Heart right ventricle (tissue), 16 donors: ENCODE measurements around the gene FAM241B. TPM values are rescaled to one million over a fixed set of nuclear protein-coding genes. Genes with fewer than 3 reads are reported as not detected.

Experiments used
- ATAC-seq, 8 donors: fragments of 200-7000 bp; cut with Tn5 transposase; one replicate each; pipeline ENCODE4 v1.9.1; 2020; ENCODE audit warnings: mild to moderate bottlenecking in 8 of 8, moderate library complexity in 8 of 8, moderate number of reproducible peaks in 1 of 8
- DNase-seq, 2 donors: peaks; one replicate each; pipeline ENCODE4 v3.0.0-alpha.2; 2020
- H3K27ac ChIP-seq, 10 donors: fragments of 200-600 bp; sonication (generic) in 2 of 10; one replicate each; pipeline versions ENCODE4 v1.5.0 to v1.8.0; 2020 to 2022; ENCODE audit warnings: mild to moderate bottlenecking in 3 of 10
- H3K27me3 ChIP-seq, 7 donors: fragments of 200-600 bp; one replicate each; pipeline ENCODE4 v1.8.0; 2021 to 2022; ENCODE audit warnings: mild to moderate bottlenecking in 2 of 7
- H3K36me3 ChIP-seq, 9 donors: fragments of 200-600 bp; sonication (generic) in 1 of 9; one replicate each; pipeline versions ENCODE4 v1.5.0 to v1.8.0; 2020 to 2022; ENCODE audit warnings: mild to moderate bottlenecking in 2 of 9
- H3K4me1 ChIP-seq, 9 donors: fragments of 200-600 bp; sonication (generic) in 1 of 9; one replicate each; pipeline versions ENCODE4 v1.5.0 to v1.8.0; 2020 to 2022; ENCODE audit warnings: mild to moderate bottlenecking in 4 of 9
- H3K4me3 ChIP-seq, 10 donors: fragments of 200-600 bp; sonication (generic) in 2 of 10; one replicate each; pipeline versions ENCODE4 v1.5.0 to v1.8.0; 2020 to 2022; ENCODE audit warnings: mild to moderate bottlenecking in 7 of 10, moderate library complexity in 2 of 10
- H3K9me3 ChIP-seq, 11 donors: fragments of 200-600 bp in 10 of 11; sonication (generic) in 2 of 11; one replicate each; pipeline versions ENCODE4 v1.5.0 to v1.8.0; 2013 to 2022; ENCODE audit warnings: mild to moderate bottlenecking in 2 of 11, control low read depth in 1 of 11, moderate library complexity in 1 of 11
- WGBS, 2 donors: extraction: QIAGEN DNeasy Blood & Tissue Kit; methylation state at CpG; one replicate each; pipeline ENCODE4 v1.1.7; 2013; ENCODE audit warnings: inconsistent platforms in 1 of 2; 5-methylcytosine and 5-hydroxymethylcytosine counted together
- intact Hi-C, 10 donors: fragments of 100-400 bp; cut with DNase I; formaldehyde crosslinking; loops; one replicate each; pipeline versions ENCODE4 v1.11.1 to v1.14.2; 2022
- polyA plus RNA-seq, 2 donors: library from polyadenylated mRNA; stranded (reverse); fragments of 200-250 nt; gene quantifications; one replicate each; pipeline ENCODE4 v1.2.3, GENCODE V29; 2013
- total RNA-seq, 10 donors: library from RNA; stranded (reverse); fragmentation: NEBNext Ultra II Directional in 3 of 10; extraction: Animal tissue kit (Norgen Biotek cat#: 25700) in 3 of 10; gene quantifications; one replicate each; pipeline versions ENCODE4 v1.2.1 to v1.2.4, GENCODE V29; 2021 to 2023
- TF ChIP-seq, protein P1 (sequence below), 9 donors: fragments of 200-600 bp; sonication (generic) in 2 of 9; IDR thresholded peaks; one replicate each; pipeline versions ENCODE4 v1.5.0 to v1.8.0; 2021 to 2022; ENCODE audit warnings: antibody characterized with exemption in 9 of 9, mild to moderate bottlenecking in 5 of 9, moderate library complexity in 1 of 9
- donor health status: Arrhythmogenic right ventricular cardiomyopathy.
- donor health status: ischemic (EF 13 %, LVEDD 7.1; RV severe dilation, severe dysfunction).
- donor health status: healthy with polysubstance abuse.
- donor health status: DM: no; HTN: yes; CAD: no.
- donor health status: DM: no; HTN: no; CAD: no.
- donor health status: ischemic (EF 25% LVEDD 6.9; RV normal size, moderate dysfunction).
- donor health status: ischemic (EF 25% LVEDD 5.7; RV mildly dilated, moderate dysfunction).
- donor health status: healthy.
- donor health status: DM: yes; HTN: yes; CAD: no.
- donor health status: Ischemic cardiomyopathy.
- donor health status: ischemic (EF 35%, LVEDD 5.7; RV mildly dilated, moderate dysfunction).
- donor health status: nonischemic (EF 11% LVEDD 7.7; RV severe dilation, severe dysfunction).
- donor health status: DM: yes; HTN: yes; CAD: no.
- donor health status: PGD.
- donor health status: ischemic (EF 29% LVEDD 5.4; RV normal size, mild dysfunction).
- donor health status: nonischemic (EF 23%, LVEDD 6.1; RV moderate dilation, normal function).

FAM241B gene
- total and polyA plus RNA-seq, 12 donors: 1.4 to 9.0 (median 4.5) TPM

DNA sequence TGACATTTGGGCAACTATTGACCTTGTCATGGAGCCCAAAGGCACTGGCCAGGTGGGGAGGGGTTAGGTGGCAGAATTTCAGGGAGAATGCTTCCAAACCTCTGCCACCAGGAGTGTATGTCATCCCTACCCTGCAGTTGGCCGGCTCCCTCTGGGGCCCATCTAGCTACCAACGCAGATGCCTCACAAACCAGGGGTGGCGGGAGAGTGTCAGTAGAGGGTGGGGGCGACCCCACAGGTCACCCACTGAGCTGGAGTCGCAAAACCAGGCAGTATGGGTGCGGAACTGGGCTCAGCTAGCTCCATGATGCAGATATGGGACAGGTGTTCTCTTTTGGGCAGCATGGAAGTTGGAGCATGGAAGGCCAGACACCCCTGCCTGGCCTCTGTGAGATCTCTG is 51.4 kb downstream of the FAM241B start:
- H3K36me3 ChIP-seq: no peaks in the 10 kb centered on the region
- WGBS, 2 donors: 93 to 97% methylated on average over 6 of the region's 6 CpGs
- TF ChIP-seq, protein P1, sequence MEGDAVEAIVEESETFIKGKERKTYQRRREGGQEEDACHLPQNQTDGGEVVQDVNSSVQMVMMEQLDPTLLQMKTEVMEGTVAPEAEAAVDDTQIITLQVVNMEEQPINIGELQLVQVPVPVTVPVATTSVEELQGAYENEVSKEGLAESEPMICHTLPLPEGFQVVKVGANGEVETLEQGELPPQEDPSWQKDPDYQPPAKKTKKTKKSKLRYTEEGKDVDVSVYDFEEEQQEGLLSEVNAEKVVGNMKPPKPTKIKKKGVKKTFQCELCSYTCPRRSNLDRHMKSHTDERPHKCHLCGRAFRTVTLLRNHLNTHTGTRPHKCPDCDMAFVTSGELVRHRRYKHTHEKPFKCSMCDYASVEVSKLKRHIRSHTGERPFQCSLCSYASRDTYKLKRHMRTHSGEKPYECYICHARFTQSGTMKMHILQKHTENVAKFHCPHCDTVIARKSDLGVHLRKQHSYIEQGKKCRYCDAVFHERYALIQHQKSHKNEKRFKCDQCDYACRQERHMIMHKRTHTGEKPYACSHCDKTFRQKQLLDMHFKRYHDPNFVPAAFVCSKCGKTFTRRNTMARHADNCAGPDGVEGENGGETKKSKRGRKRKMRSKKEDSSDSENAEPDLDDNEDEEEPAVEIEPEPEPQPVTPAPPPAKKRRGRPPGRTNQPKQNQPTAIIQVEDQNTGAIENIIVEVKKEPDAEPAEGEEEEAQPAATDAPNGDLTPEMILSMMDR (IDR thresholded peaks at IDR 0.05): no peak
- intact Hi-C loops: no loop called here
- no peak for ATAC-seq
- H3K9me3 ChIP-seq: no peaks in the 10 kb centered on the region
- H3K4me1 ChIP-seq: peaks cover 6 to 31% (median 20%) of the 10 kb centered on the region in 9 donors
- H3K27me3 ChIP-seq: peaks cover 0 to 36% (median 16%) of the 10 kb centered on the region in 7 donors
- H3K27ac ChIP-seq: no peak overlapping the region
- no peak for DNase-seq
- H3K4me3 ChIP-seq: no peak overlapping the region

DNA sequence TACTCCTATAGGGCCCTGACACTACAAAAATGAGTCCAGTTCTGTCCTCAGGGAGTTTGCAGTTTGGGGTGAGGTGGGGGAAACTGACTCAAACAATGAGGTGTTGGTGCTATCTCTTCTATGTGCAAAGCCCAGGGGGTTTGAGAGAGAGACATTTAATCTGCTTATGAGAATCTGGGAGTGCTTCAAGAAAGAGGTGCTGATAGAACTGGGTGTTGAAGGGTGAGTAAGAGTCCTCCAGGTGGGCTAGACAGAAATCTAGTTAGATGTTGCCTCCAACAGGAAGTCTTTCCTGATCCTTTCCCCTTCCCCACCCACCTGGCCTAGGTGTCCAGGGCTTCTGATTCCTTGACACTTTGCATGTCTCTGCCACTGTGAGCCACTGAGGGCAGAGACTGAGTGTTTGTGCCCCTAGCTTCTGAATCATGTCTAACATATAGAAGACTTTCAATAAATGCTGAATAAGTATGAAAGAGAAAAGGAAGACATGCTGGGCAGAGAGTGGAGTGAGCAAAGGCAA is 53.0 kb downstream of the FAM241B start:
- H3K27me3 ChIP-seq: peaks cover 0 to 31% (median 10%) of the 10 kb centered on the region in 7 donors
- DNase-seq (no peak), ATAC-seq (no peak)
- no peaks in the 10 kb centered on the region for H3K36me3 ChIP-seq
- H3K9me3 ChIP-seq: no peaks in the 10 kb centered on the region
- no peak overlapping the region for H3K27ac ChIP-seq
- intact Hi-C loops: no loop called here
- TF ChIP-seq, protein P1 (IDR thresholded peaks at IDR 0.05): no peak
- no peak overlapping the region for H3K4me3 ChIP-seq
- H3K4me1 ChIP-seq: peaks cover 9 to 39% (median 22%) of the 10 kb centered on the region in 9 donors

Other genes starting within 250 kb of the FAM241B start
- gene TACR2, start 213.3 kb upstream of the FAM241B start, total RNA-seq: under 1 TPM in 8 of 10 donors, not detected in 2; 0.15 to 0.93 (median 0.25) TPM
- gene TACR2, start 213.3 kb upstream of the FAM241B start, polyA plus RNA-seq: under 1 TPM in 1 of 2 donors, not detected in 1; 0.13 TPM
- gene TSPAN15, start 178.8 kb upstream of the FAM241B start, total RNA-seq: 10 to 100 TPM in 5 of 10 donors, 1 to 10 TPM in 5; 5.0 to 16.5 (median 9.4) TPM
- 10 to 100 TPM; 15.4 to 18.2 TPM for gene TSPAN15, start 178.8 kb upstream of the FAM241B start, polyA plus RNA-seq
- gene NEUROG3, start 56.8 kb upstream of the FAM241B start, total RNA-seq: under 1 TPM in 1 of 10 donors, not detected in 9; 0.19 TPM
- gene NEUROG3, start 56.8 kb upstream of the FAM241B start, polyA plus RNA-seq: not detected
- 1 to 10 TPM in 9 of 10 donors, under 1 TPM in 1; 0.70 to 6.8 (median 2.9) TPM for gene COL13A1, start 171.7 kb downstream of the FAM241B start, total RNA-seq
- gene COL13A1, start 171.7 kb downstream of the FAM241B start, polyA plus RNA-seq: 1 to 10 TPM; 2.1 to 2.5 TPM